Suprapubic skin (tissue), 4 donors: ENCODE data around the gene CNGA1. TPM values are rescaled to one million over a fixed set of nuclear protein-coding genes. Genes with fewer than 3 reads are reported as not detected.

Source experiments
- DNase-seq, 2 donors: peaks; one replicate each; pipeline ENCODE4 v3.0.0-alpha.2; 2019; ENCODE audit warnings: low spot score in 2 of 2
- H3K27ac ChIP-seq: fragments of 200-600 bp; sonication (generic); one replicate; pipeline ENCODE4 v1.5.1; 2019
- H3K27me3 ChIP-seq: fragments of 200-600 bp; sonication (generic); one replicate; pipeline ENCODE4 v1.5.1; 2019
- H3K36me3 ChIP-seq: fragments of 200-600 bp; sonication (generic); one replicate; pipeline ENCODE4 v1.5.1; 2019
- H3K4me1 ChIP-seq: fragments of 200-600 bp; sonication (generic); one replicate; pipeline ENCODE4 v1.5.1; 2019
- H3K4me3 ChIP-seq: fragments of 200-600 bp; sonication (generic); one replicate; pipeline ENCODE4 v1.5.1; 2019; ENCODE audit warnings: mild to moderate bottlenecking
- H3K9me3 ChIP-seq: fragments of 200-600 bp; sonication (generic); one replicate; pipeline ENCODE4 v1.5.1; 2019
- CTCF ChIP-seq, 2 donors: fragments of 200-600 bp in 1 of 2; fragments of 450-650 bp in 1 of 2; sonication (generic) in 1 of 2; IDR thresholded peaks; one replicate each; pipeline ENCODE4 v1.5.1; 2016 to 2019; ENCODE audit warnings: antibody characterized with exemption in 2 of 2, mild to moderate bottlenecking in 1 of 2, moderate library complexity in 1 of 2
- EP300 ChIP-seq: sonication (generic); formaldehyde crosslinking; IDR thresholded peaks from one replicate; pipeline ENCODE4 v1.6.1; 2017; ENCODE audit warnings: antibody characterized with exemption
- POLR2A ChIP-seq, 2 donors: fragments of 450-650 bp; IDR thresholded peaks; one replicate each; pipeline ENCODE4 v1.6.1; 2017; ENCODE audit warnings: antibody characterized with exemption in 2 of 2, mild to moderate bottlenecking in 2 of 2, moderate library complexity in 2 of 2
- POLR2AphosphoS5 ChIP-seq, 3 donors: sonication (generic); formaldehyde crosslinking; IDR thresholded peaks; one replicate each; pipeline ENCODE4 v1.6.1; 2017; ENCODE audit warnings: antibody characterized with exemption in 3 of 3
- WGBS: methylation state at CpG from one replicate; pipeline ENCODE4 v1.1.5; 2018; 5-methylcytosine and 5-hydroxymethylcytosine counted together
- total RNA-seq, 4 donors: library from RNA; depleted of rRNA; stranded (reverse); fragments of >200 nt; gene quantifications; one replicate each; pipeline ENCODE4 v1.1.0, GENCODE V29; 2016

CNGA1 gene
- total RNA-seq, 4 donors from 2014 or later, result 1.7 to 12.5 (median 5.5) TPM

- no peaks in the 10 kb centered on the region for H3K9me3 ChIP-seq
- no peak for DNase-seq
- no peaks in the 10 kb centered on the region for H3K36me3 ChIP-seq
- WGBS, result 77% methylated on average over 8 of the region's 8 CpGs
- TF ChIP-seq EP300, result no peak
- no peaks in the 10 kb centered on the region for H3K27me3 ChIP-seq
- H3K4me1 ChIP-seq, result peaks cover 13% of the 10 kb centered on the region
- H3K27ac ChIP-seq, result no peak overlapping the region
- no peak overlapping the region for H3K4me3 ChIP-seq
Observed at GRCh38 chr4:48049483-48049882, 33.0 kb upstream of the CNGA1 start.

DNA sequence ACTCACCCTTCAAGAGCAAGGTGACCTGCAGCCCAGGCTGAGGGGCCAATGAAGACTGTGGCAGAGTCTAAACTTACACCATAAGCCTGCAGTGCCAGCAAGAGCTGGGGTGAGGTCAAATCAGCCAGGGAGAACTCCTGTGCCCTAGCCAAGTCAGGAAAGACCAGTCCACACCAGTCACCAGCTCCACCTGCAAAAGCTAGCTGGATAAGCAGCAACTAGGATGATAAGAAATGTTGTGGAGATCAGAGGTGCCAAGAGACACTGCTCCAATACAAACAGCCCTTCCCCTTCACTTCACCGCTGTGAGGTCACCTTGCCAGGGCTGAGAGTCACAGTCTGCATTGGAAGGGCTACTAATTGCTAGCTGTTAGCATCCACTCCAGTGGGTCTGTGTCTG is 31.4 kb upstream of the CNGA1 start:
- Histone ChIP-seq H3K36me3 (no peaks in the 10 kb centered on the region), H3K9me3 (no peaks in the 10 kb centered on the region), H3K4me3 (no peak overlapping the region), H3K27me3 (no peaks in the 10 kb centered on the region), H3K27ac (no peak overlapping the region), H3K4me1 (peaks cover 16% of the 10 kb centered on the region)
- DNase-seq, result no peak
- WGBS, result 67% methylated on average over 1 of the region's 1 CpG
- no peak for TF ChIP-seq EP300
- no peak for TF ChIP-seq POLR2A (IDR thresholded peaks at IDR 0.05)
- TF ChIP-seq CTCF (IDR thresholded peaks at IDR 0.05), result no peak
- TF ChIP-seq POLR2AphosphoS5 (IDR thresholded peaks at IDR 0.05), result no peak

GRCh38 chr4:48047421-48047844 is 31.0 kb upstream of the CNGA1 start:
- Histone ChIP-seq H3K36me3 (no peaks in the 10 kb centered on the region), H3K4me3 (no peak overlapping the region), H3K4me1 (peaks cover 18% of the 10 kb centered on the region), H3K9me3 (no peaks in the 10 kb centered on the region), H3K27ac (no peak overlapping the region), H3K27me3 (no peaks in the 10 kb centered on the region)
- 34% methylated on average over 3 of the region's 3 CpGs for WGBS
- no peak for TF ChIP-seq POLR2A (IDR thresholded peaks at IDR 0.05)
- no peak for TF ChIP-seq EP300
- TF ChIP-seq CTCF (IDR thresholded peaks at IDR 0.05), result no peak
- no peak for TF ChIP-seq POLR2AphosphoS5 (IDR thresholded peaks at IDR 0.05)
- DNase-seq, result no peak

GRCh38 chr4:48046059-48046458 is 29.6 kb upstream of the CNGA1 start:
- no peaks in the 10 kb centered on the region for H3K27me3 ChIP-seq
- TF ChIP-seq POLR2A (IDR thresholded peaks at IDR 0.05) (no peak), CTCF (IDR thresholded peaks at IDR 0.05) (no peak), EP300 (no peak), POLR2AphosphoS5 (IDR thresholded peaks at IDR 0.05) (no peak)
- no peak overlapping the region for H3K27ac ChIP-seq
- H3K36me3 ChIP-seq, result no peaks in the 10 kb centered on the region
- H3K9me3 ChIP-seq, result no peaks in the 10 kb centered on the region
- peaks cover 18% of the 10 kb centered on the region for H3K4me1 ChIP-seq
- H3K4me3 ChIP-seq, result no peak overlapping the region
- WGBS, result 37% methylated on average over 3 of the region's 3 CpGs
- DNase-seq, result no peak

DNA sequence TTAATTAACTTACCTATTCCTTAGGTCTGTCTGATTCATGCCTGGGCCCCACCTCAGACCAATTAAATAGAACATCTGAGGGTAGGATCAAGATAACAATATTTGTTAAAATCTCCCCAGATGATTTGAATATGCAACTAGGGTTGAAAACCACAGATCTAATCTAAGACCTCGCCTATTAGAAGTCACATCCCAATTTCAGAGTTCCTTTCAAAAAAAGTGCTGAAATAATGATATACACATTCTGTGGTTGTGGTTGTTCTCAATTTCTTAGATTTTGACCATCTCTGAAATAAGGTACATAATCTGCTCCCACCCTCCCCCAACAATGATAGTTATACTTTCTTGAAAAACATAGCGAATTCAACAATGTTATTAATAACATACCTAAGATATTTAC is 27.8 kb upstream of the CNGA1 start:
- no peak for TF ChIP-seq CTCF (IDR thresholded peaks at IDR 0.05)
- TF ChIP-seq POLR2A (IDR thresholded peaks at IDR 0.05), result no peak
- no peak for TF ChIP-seq EP300
- no peak for TF ChIP-seq POLR2AphosphoS5 (IDR thresholded peaks at IDR 0.05)
- no peak for DNase-seq
- Histone ChIP-seq H3K9me3 (no peaks in the 10 kb centered on the region), H3K27ac (no peak overlapping the region), H3K27me3 (no peaks in the 10 kb centered on the region), H3K4me3 (no peak overlapping the region), H3K4me1 (peaks cover 18% of the 10 kb centered on the region), H3K36me3 (no peaks in the 10 kb centered on the region)
- 73% methylated on average over 2 of the region's 2 CpGs for WGBS

- Histone ChIP-seq H3K27ac (no peak overlapping the region), H3K4me1 (peaks cover 18% of the 10 kb centered on the region), H3K4me3 (no peak overlapping the region), H3K9me3 (no peaks in the 10 kb centered on the region), H3K27me3 (no peaks in the 10 kb centered on the region), H3K36me3 (no peaks in the 10 kb centered on the region)
- WGBS, result 69% methylated on average over 2 of the region's 2 CpGs
- no peak for DNase-seq
- no peak for TF ChIP-seq POLR2AphosphoS5 (IDR thresholded peaks at IDR 0.05)
- TF ChIP-seq POLR2A (IDR thresholded peaks at IDR 0.05), result no peak
- no peak for TF ChIP-seq CTCF (IDR thresholded peaks at IDR 0.05)
- no peak for TF ChIP-seq EP300
Observed at GRCh38 chr4:48043504-48043903, 27.0 kb upstream of the CNGA1 start.
